Mucosa of stomach (tissue), 1 donor: ENCODE measurements around the gene TEX36.

Source experiments
- H3K27me3 ChIP-seq: one replicate; pipeline ENCODE4 v1.7.0; 2013; ENCODE audit warnings: mild to moderate bottlenecking, low read length; ENCODE audit not compliant: control insufficient read depth, insufficient read depth
- H3K36me3 ChIP-seq: one replicate; pipeline ENCODE4 v1.7.0; 2013; ENCODE audit warnings: low read length; ENCODE audit not compliant: control insufficient read depth, insufficient read depth
- H3K4me1 ChIP-seq: one replicate; pipeline ENCODE4 v1.7.0; 2013; ENCODE audit warnings: mild to moderate bottlenecking, low read length; ENCODE audit not compliant: control insufficient read depth, insufficient read depth
- H3K4me3 ChIP-seq: one replicate; pipeline ENCODE4 v1.7.0; 2013; ENCODE audit warnings: low read length
- H3K9ac ChIP-seq: one replicate; pipeline ENCODE4 v1.7.0; 2013; ENCODE audit warnings: mild to moderate bottlenecking, low read length, moderate library complexity
- H3K9me3 ChIP-seq: one replicate; pipeline ENCODE4 v1.7.0; 2013; ENCODE audit warnings: mild to moderate bottlenecking, low read length, moderate library complexity; ENCODE audit not compliant: control insufficient read depth
- donor health status: Pancreatic carcinoma.

Gene TEX36

GRCh38 chr10:125641398-125641797, 41.6 kb downstream of the TEX36 start:
- no peaks in the 10 kb centered on the region for H3K36me3 ChIP-seq
- no peak overlapping the region for H3K9ac ChIP-seq
- no peak overlapping the region for H3K4me3 ChIP-seq
- no peaks in the 10 kb centered on the region for H3K4me1 ChIP-seq
- no peaks in the 10 kb centered on the region for H3K9me3 ChIP-seq
- no peaks in the 10 kb centered on the region for H3K27me3 ChIP-seq

- Histone ChIP-seq H3K4me3 (no peak overlapping the region), H3K9ac (no peak overlapping the region), H3K4me1 (no peaks in the 10 kb centered on the region), H3K36me3 (no peaks in the 10 kb centered on the region), H3K9me3 (no peaks in the 10 kb centered on the region), H3K27me3 (no peaks in the 10 kb centered on the region)
Observed at GRCh38 chr10:125640653-125641052, 42.3 kb downstream of the TEX36 start.

- no peaks in the 10 kb centered on the region for H3K27me3 ChIP-seq
- no peak overlapping the region for H3K9ac ChIP-seq
- no peaks in the 10 kb centered on the region for H3K9me3 ChIP-seq
- H3K36me3 ChIP-seq = no peaks in the 10 kb centered on the region
- no peak overlapping the region for H3K4me3 ChIP-seq
- H3K4me1 ChIP-seq = no peaks in the 10 kb centered on the region
Observed at GRCh38 chr10:125639846-125640245, 43.1 kb downstream of the TEX36 start.

GRCh38 chr10:125638555-125638954, 44.4 kb downstream of the TEX36 start:
- Histone ChIP-seq H3K9ac (no peak overlapping the region), H3K4me3 (no peak overlapping the region), H3K9me3 (no peaks in the 10 kb centered on the region), H3K4me1 (no peaks in the 10 kb centered on the region), H3K36me3 (no peaks in the 10 kb centered on the region), H3K27me3 (no peaks in the 10 kb centered on the region)

GRCh38 chr10:125637496-125637895, 45.5 kb downstream of the TEX36 start:
- H3K36me3 ChIP-seq = no peaks in the 10 kb centered on the region
- no peaks in the 10 kb centered on the region for H3K27me3 ChIP-seq
- no peak overlapping the region for H3K9ac ChIP-seq
- no peaks in the 10 kb centered on the region for H3K9me3 ChIP-seq
- H3K4me1 ChIP-seq = no peaks in the 10 kb centered on the region
- H3K4me3 ChIP-seq = no peak overlapping the region

GRCh38 chr10:125634606-125635005, 48.4 kb downstream of the TEX36 start:
- H3K9me3 ChIP-seq = no peaks in the 10 kb centered on the region
- no peak overlapping the region for H3K4me3 ChIP-seq
- H3K27me3 ChIP-seq = no peaks in the 10 kb centered on the region
- H3K9ac ChIP-seq = no peak overlapping the region
- H3K36me3 ChIP-seq = no peaks in the 10 kb centered on the region
- H3K4me1 ChIP-seq = no peaks in the 10 kb centered on the region

- Histone ChIP-seq H3K27me3 (no peaks in the 10 kb centered on the region), H3K36me3 (no peaks in the 10 kb centered on the region), H3K9ac (no peak overlapping the region), H3K9me3 (no peaks in the 10 kb centered on the region), H3K4me3 (no peak overlapping the region), H3K4me1 (no peaks in the 10 kb centered on the region)
Observed at GRCh38 chr10:125633517-125633999, 49.4 kb downstream of the TEX36 start.

- Histone ChIP-seq H3K36me3 (no peaks in the 10 kb centered on the region), H3K4me3 (no peak overlapping the region), H3K27me3 (no peaks in the 10 kb centered on the region), H3K9me3 (no peaks in the 10 kb centered on the region), H3K4me1 (no peaks in the 10 kb centered on the region), H3K9ac (no peak overlapping the region)
Observed at GRCh38 chr10:125631806-125632205, 51.2 kb downstream of the TEX36 start.

GRCh38 chr10:125629758-125630376, 53.1 kb downstream of the TEX36 start:
- H3K9me3 ChIP-seq = no peaks in the 10 kb centered on the region
- H3K9ac ChIP-seq = no peak overlapping the region
- H3K27me3 ChIP-seq = peaks cover 2% of the 10 kb centered on the region
- no peaks in the 10 kb centered on the region for H3K4me1 ChIP-seq
- no peaks in the 10 kb centered on the region for H3K36me3 ChIP-seq
- H3K4me3 ChIP-seq = no peak overlapping the region

GRCh38 chr10:125628104-125629049, 54.6 kb downstream of the TEX36 start:
- Histone ChIP-seq H3K9ac (no peak overlapping the region), H3K4me3 (no peak overlapping the region), H3K36me3 (no peaks in the 10 kb centered on the region), H3K4me1 (no peaks in the 10 kb centered on the region), H3K9me3 (no peaks in the 10 kb centered on the region), H3K27me3 (peaks cover 5% of the 10 kb centered on the region)

GRCh38 chr10:125627646-125628045, 55.3 kb downstream of the TEX36 start:
- Histone ChIP-seq H3K9ac (no peak overlapping the region), H3K4me1 (no peaks in the 10 kb centered on the region), H3K27me3 (peaks cover 5% of the 10 kb centered on the region), H3K4me3 (no peak overlapping the region), H3K9me3 (no peaks in the 10 kb centered on the region), H3K36me3 (no peaks in the 10 kb centered on the region)

- Histone ChIP-seq H3K4me3 (no peak overlapping the region), H3K27me3 (peaks cover 5% of the 10 kb centered on the region), H3K9me3 (no peaks in the 10 kb centered on the region), H3K36me3 (no peaks in the 10 kb centered on the region), H3K4me1 (no peaks in the 10 kb centered on the region), H3K9ac (no peak overlapping the region)
Observed at GRCh38 chr10:125626671-125627070, 56.3 kb downstream of the TEX36 start.
